Activated naive CD8-positive, alpha-beta T cell treated with anti-CD3 and anti-CD28 coated beads for 36 hours (primary cell): ENCODE results near the gene WFDC1. TPM values are rescaled to one million over a fixed set of nuclear protein-coding genes. Genes with fewer than 3 reads are reported as not detected.

ENCODE experiments used
- DNase-seq: peaks from one replicate; pipeline ENCODE4 v3.0.0; 2021
- H3K27ac Mint-ChIP-seq: one replicate; pipeline ENCODE4 v1.8.0; 2022; ENCODE audit warnings: mild to moderate bottlenecking, moderate library complexity, mixed read lengths
- H3K27me3 Mint-ChIP-seq: one replicate; pipeline ENCODE4 v1.8.0; 2022; ENCODE audit warnings: mild to moderate bottlenecking, mixed read lengths
- H3K36me3 Mint-ChIP-seq: one replicate; pipeline ENCODE4 v1.8.0; 2021; ENCODE audit warnings: mild to moderate bottlenecking, mixed read lengths
- H3K4me1 Mint-ChIP-seq: one replicate; pipeline ENCODE4 v1.8.0; 2021; ENCODE audit warnings: mixed read lengths
- H3K4me3 Mint-ChIP-seq: one replicate; pipeline ENCODE4 v1.8.0; 2022; ENCODE audit warnings: mild to moderate bottlenecking, moderate library complexity, mixed read lengths
- H3K9me3 Mint-ChIP-seq: one replicate; pipeline ENCODE4 v1.8.0; 2022; ENCODE audit warnings: mixed read lengths
- total RNA-seq, 2 experiments: library from RNA; stranded (reverse); gene quantifications; one replicate each; pipeline ENCODE4 v1.2.3, GENCODE V29; 2021

The WFDC1 gene
- total RNA-seq, 2 experiments from 2014 or later, result not detected

GRCh38 chr16:84283314-84284153 lies 11.1 kb upstream of the WFDC1 start:
- no peak overlapping the region for H3K4me3 Mint-ChIP-seq
- no peaks in the 10 kb centered on the region for H3K36me3 Mint-ChIP-seq
- H3K27ac Mint-ChIP-seq, result no peak overlapping the region
- H3K4me1 Mint-ChIP-seq, result no peaks in the 10 kb centered on the region
- H3K9me3 Mint-ChIP-seq, result no peaks in the 10 kb centered on the region
- peaks cover 5% of the 10 kb centered on the region for H3K27me3 Mint-ChIP-seq
- DNase-seq, result no peak

GRCh38 chr16:84284154-84284722 lies 10.4 kb upstream of the WFDC1 start:
- DNase-seq, result no peak
- Mint-ChIP-seq H3K36me3 (no peaks in the 10 kb centered on the region), H3K4me3 (no peak overlapping the region), H3K9me3 (no peaks in the 10 kb centered on the region), H3K4me1 (no peaks in the 10 kb centered on the region), H3K27me3 (peaks cover 10% of the 10 kb centered on the region), H3K27ac (no peak overlapping the region)

- Mint-ChIP-seq H3K27me3 (peaks cover 10% of the 10 kb centered on the region), H3K4me1 (no peaks in the 10 kb centered on the region), H3K36me3 (no peaks in the 10 kb centered on the region), H3K4me3 (no peak overlapping the region), H3K27ac (no peak overlapping the region), H3K9me3 (no peaks in the 10 kb centered on the region)
- no peak for DNase-seq
These were observed 8.0 kb upstream of the WFDC1 start for GRCh38 chr16:84286578-84287240.

GRCh38 chr16:84288902-84289301 lies 5.8 kb upstream of the WFDC1 start:
- Mint-ChIP-seq H3K9me3 (no peaks in the 10 kb centered on the region), H3K36me3 (no peaks in the 10 kb centered on the region), H3K4me3 (no peak overlapping the region), H3K4me1 (peaks cover under 1% of the 10 kb centered on the region), H3K27me3 (peaks cover 19% of the 10 kb centered on the region), H3K27ac (no peak overlapping the region)
- DNase-seq, result no peak

- no peak overlapping the region for H3K4me3 Mint-ChIP-seq
- H3K9me3 Mint-ChIP-seq, result no peaks in the 10 kb centered on the region
- no peak overlapping the region for H3K27ac Mint-ChIP-seq
- peaks cover 42% of the 10 kb centered on the region for H3K27me3 Mint-ChIP-seq
- no peaks in the 10 kb centered on the region for H3K36me3 Mint-ChIP-seq
- H3K4me1 Mint-ChIP-seq, result peaks cover 10% of the 10 kb centered on the region
- DNase-seq, result no peak
These were observed 3.5 kb upstream of the WFDC1 start for GRCh38 chr16:84291226-84291625.

GRCh38 chr16:84292011-84292410 lies 2.7 kb upstream of the WFDC1 start:
- Mint-ChIP-seq H3K4me1 (peaks cover 10% of the 10 kb centered on the region), H3K27me3 (peaks cover 50% of the 10 kb centered on the region), H3K9me3 (no peaks in the 10 kb centered on the region), H3K27ac (no peak overlapping the region), H3K36me3 (no peaks in the 10 kb centered on the region), H3K4me3 (no peak overlapping the region)
- DNase-seq, result no peak

GRCh38 chr16:84293406-84293805 lies 1.3 kb upstream of the WFDC1 start:
- no peak overlapping the region for H3K27ac Mint-ChIP-seq
- no peak overlapping the region for H3K4me3 Mint-ChIP-seq
- H3K27me3 Mint-ChIP-seq, result peaks cover 49% of the 10 kb centered on the region
- peaks cover 10% of the 10 kb centered on the region for H3K4me1 Mint-ChIP-seq
- no peaks in the 10 kb centered on the region for H3K9me3 Mint-ChIP-seq
- DNase-seq, result no peak
- no peaks in the 10 kb centered on the region for H3K36me3 Mint-ChIP-seq

GRCh38 chr16:84294117-84294516 lies 561 bp upstream of the WFDC1 start:
- H3K27me3 Mint-ChIP-seq, result peaks cover 43% of the 10 kb centered on the region
- H3K36me3 Mint-ChIP-seq, result no peaks in the 10 kb centered on the region
- DNase-seq, result no peak
- H3K27ac Mint-ChIP-seq, result no peak overlapping the region
- H3K4me1 Mint-ChIP-seq, result peaks cover 10% of the 10 kb centered on the region
- no peak overlapping the region for H3K4me3 Mint-ChIP-seq
- no peaks in the 10 kb centered on the region for H3K9me3 Mint-ChIP-seq

- H3K27ac Mint-ChIP-seq, result no peak overlapping the region
- H3K27me3 Mint-ChIP-seq, result peaks cover 43% of the 10 kb centered on the region
- H3K4me1 Mint-ChIP-seq, result peaks cover 10% of the 10 kb centered on the region
- H3K9me3 Mint-ChIP-seq, result no peaks in the 10 kb centered on the region
- no peak for DNase-seq
- H3K4me3 Mint-ChIP-seq, result no peak overlapping the region
- no peaks in the 10 kb centered on the region for H3K36me3 Mint-ChIP-seq
These were observed 654 bp downstream of the WFDC1 start for GRCh38 chr16:84295203-84295860.

GRCh38 chr16:84298376-84298899 lies 3.8 kb downstream of the WFDC1 start:
- no peaks in the 10 kb centered on the region for H3K9me3 Mint-ChIP-seq
- no peak for DNase-seq
- peaks cover 10% of the 10 kb centered on the region for H3K4me1 Mint-ChIP-seq
- H3K36me3 Mint-ChIP-seq, result no peaks in the 10 kb centered on the region
- no peak overlapping the region for H3K4me3 Mint-ChIP-seq
- peaks cover 38% of the 10 kb centered on the region for H3K27me3 Mint-ChIP-seq
- no peak overlapping the region for H3K27ac Mint-ChIP-seq

GRCh38 chr16:84299734-84300440 lies 5.2 kb downstream of the WFDC1 start:
- Mint-ChIP-seq H3K4me3 (no peak overlapping the region), H3K9me3 (no peaks in the 10 kb centered on the region)

GRCh38 chr16:84302111-84302954 lies 7.7 kb downstream of the WFDC1 start:
- Mint-ChIP-seq H3K36me3 (no peaks in the 10 kb centered on the region), H3K27ac (no peak overlapping the region), H3K9me3 (no peaks in the 10 kb centered on the region), H3K27me3 (peaks cover 4% of the 10 kb centered on the region), H3K4me1 (no peaks in the 10 kb centered on the region), H3K4me3 (no peak overlapping the region)
- no peak for DNase-seq

More at GRCh38 chr16:84299734-84300440, 5.2 kb downstream of the WFDC1 start:
- Mint-ChIP-seq H3K27ac (no peak overlapping the region), H3K27me3 (peaks cover 27% of the 10 kb centered on the region), H3K4me1 (peaks cover 3% of the 10 kb centered on the region), H3K36me3 (no peaks in the 10 kb centered on the region)
- DNase-seq, result no peak

- Mint-ChIP-seq H3K4me1 (no peaks in the 10 kb centered on the region), H3K36me3 (no peaks in the 10 kb centered on the region), H3K27ac (no peak overlapping the region)
These were observed 8.3 kb downstream of the WFDC1 start for GRCh38 chr16:84303023-84303422.

GRCh38 chr16:84303516-84303915 lies 8.8 kb downstream of the WFDC1 start:
- Mint-ChIP-seq H3K4me3 (no peak overlapping the region), H3K27ac (no peak overlapping the region)

More at GRCh38 chr16:84303023-84303422, 8.3 kb downstream of the WFDC1 start:
- no peak overlapping the region for H3K4me3 Mint-ChIP-seq
- H3K9me3 Mint-ChIP-seq, result no peaks in the 10 kb centered on the region
- H3K27me3 Mint-ChIP-seq, result peaks cover 8% of the 10 kb centered on the region
- no peak for DNase-seq

More at GRCh38 chr16:84303516-84303915, 8.8 kb downstream of the WFDC1 start:
- DNase-seq, result no peak
- Mint-ChIP-seq H3K9me3 (no peaks in the 10 kb centered on the region), H3K36me3 (no peaks in the 10 kb centered on the region), H3K4me1 (no peaks in the 10 kb centered on the region), H3K27me3 (peaks cover 11% of the 10 kb centered on the region)
